SU-DHL-6 (cell line): ENCODE measurements around the gene TWNK.

ENCODE experiments used
- H2AFZ ChIP-seq: fragments of 200-600 bp; sonication (generic); 2 replicates; pipeline ENCODE4 v1.6.1; 2014; ENCODE audit warnings: low read depth, mild to moderate bottlenecking, moderate library complexity, mixed read lengths, antibody characterized with exemption, low read length; ENCODE audit not compliant: severe bottlenecking
- H3F3A ChIP-seq: fragments of 200-600 bp; shearing (Covaris generic); 2 replicates; pipeline ENCODE4 v1.6.0; 2016; ENCODE audit warnings: antibody characterized with exemption, mild to moderate bottlenecking; ENCODE audit not compliant: insufficient read depth
- H3K27ac ChIP-seq: fragments of 200-600 bp; sonication (generic); 2 replicates; pipeline ENCODE4 v1.5.1; 2016; ENCODE audit warnings: low read depth, mild to moderate bottlenecking, low read length, moderate library complexity, mixed read lengths
- H3K27me3 ChIP-seq: fragments of 200-600 bp; sonication (generic), shearing (Covaris generic); 2 replicates; pipeline ENCODE4 v1.6.0; 2014; ENCODE audit warnings: mild to moderate bottlenecking, low read length
- H3K36me3 ChIP-seq: fragments of 200-600 bp; sonication (generic); 2 replicates; pipeline ENCODE4 v1.6.1; 2014; ENCODE audit warnings: mild to moderate bottlenecking, low read length, mixed read lengths
- H3K4me2 ChIP-seq: fragments of 300-600, 200-600 bp; shearing (Covaris generic), sonication (generic); 2 replicates; pipeline ENCODE4 v1.6.0; 2014; ENCODE audit warnings: low read length, low read depth, mild to moderate bottlenecking; ENCODE audit not compliant: poor library complexity, severe bottlenecking
- H3K4me3 ChIP-seq: fragments of 200-600 bp; sonication (generic); 2 replicates; pipeline ENCODE4 v1.5.1; 2014; ENCODE audit warnings: antibody characterized with exemption, low read length, mild to moderate bottlenecking, mixed read lengths; ENCODE audit not compliant: insufficient read depth, poor library complexity, severe bottlenecking
- H3K79me2 ChIP-seq: fragments of 200-600 bp; sonication (generic); 2 replicates; pipeline ENCODE4 v1.6.1; 2014; ENCODE audit warnings: mild to moderate bottlenecking, low read length, moderate library complexity; ENCODE audit not compliant: insufficient read depth
- H3K9ac ChIP-seq: fragments of 200-600 bp; sonication (generic); 2 replicates; pipeline ENCODE4 v1.7.0; 2014; ENCODE audit warnings: mild to moderate bottlenecking, low read length
- H3K9me2 ChIP-seq: fragments of 200-600 bp; sonication (generic); replicated peaks from 2 replicates; pipeline ENCODE4 v1.6.1; 2014; ENCODE audit warnings: low read length; ENCODE audit not compliant: insufficient read depth
- H3K9me3 ChIP-seq: fragments of 200-600 bp; sonication (generic); 2 replicates; pipeline ENCODE4 v1.6.1; 2014; ENCODE audit warnings: low read length, mixed read lengths; ENCODE audit not compliant: insufficient read depth
- H4K20me1 ChIP-seq: fragments of 200-600 bp; sonication (generic); 2 replicates; pipeline ENCODE4 v1.6.1; 2014; ENCODE audit warnings: low read depth, mild to moderate bottlenecking, antibody characterized with exemption, low read length, moderate library complexity, mixed read lengths
- CTCF ChIP-seq: fragments of 200-600 bp; sonication (generic); IDR thresholded peaks from one replicate; pipeline ENCODE4 v1.5.1; 2017; ENCODE audit warnings: antibody characterized with exemption, mild to moderate bottlenecking, low read length, moderate library complexity; ENCODE audit not compliant: insufficient read depth, poor library complexity, severe bottlenecking
- EZH2phosphoT487 ChIP-seq: fragments of 200-600 bp; sonication (generic), shearing (Covaris generic); conservative IDR thresholded peaks from 2 replicates; pipeline ENCODE4 v1.6.1; 2018; ENCODE audit warnings: mild to moderate bottlenecking, antibody characterized with exemption, low read length, moderate library complexity, mixed read lengths

The TWNK gene

GRCh38 chr10:101022967-101023705 is 35.8 kb downstream of the TWNK start:
- no peak for TF ChIP-seq EZH2phosphoT487
- TF ChIP-seq CTCF = no peak
- H3K36me3 ChIP-seq = no peaks in the 10 kb centered on the region
- no peaks in the 10 kb centered on the region for H4K20me1 ChIP-seq
- H3K4me3 ChIP-seq = no peak overlapping the region
- no peak overlapping the region for H2AFZ ChIP-seq
- no peak overlapping the region for H3K27ac ChIP-seq
- H3K27me3 ChIP-seq = no peaks in the 10 kb centered on the region
- no peaks in the 10 kb centered on the region for H3F3A ChIP-seq
- H3K79me2 ChIP-seq = no peaks in the 10 kb centered on the region
- H3K9ac ChIP-seq = no peak overlapping the region
- H3K4me2 ChIP-seq = no peak overlapping the region
- H3K9me2 ChIP-seq = no peaks in the 10 kb centered on the region
- no peaks in the 10 kb centered on the region for H3K9me3 ChIP-seq

GRCh38 chr10:101027106-101027720 is 39.9 kb downstream of the TWNK start:
- Histone ChIP-seq H3K9ac (no peak overlapping the region), H3K27ac (no peak overlapping the region), H3F3A (no peaks in the 10 kb centered on the region)

GRCh38 chr10:101028446-101029337 is 41.3 kb downstream of the TWNK start:
- Histone ChIP-seq H3F3A (no peaks in the 10 kb centered on the region), H3K4me3 (no peak overlapping the region), H3K79me2 (no peaks in the 10 kb centered on the region), H3K36me3 (no peaks in the 10 kb centered on the region), H4K20me1 (no peaks in the 10 kb centered on the region), H3K9me3 (no peaks in the 10 kb centered on the region), H3K27me3 (no peaks in the 10 kb centered on the region), H3K4me2 (no peak overlapping the region), H3K27ac (no peak overlapping the region), H2AFZ (no peak overlapping the region), H3K9ac (no peak overlapping the region), H3K9me2 (no peaks in the 10 kb centered on the region)
- TF ChIP-seq CTCF = no peak
- no peak for TF ChIP-seq EZH2phosphoT487

More at GRCh38 chr10:101027106-101027720, 39.9 kb downstream of the TWNK start:
- H4K20me1 ChIP-seq = no peaks in the 10 kb centered on the region
- no peak for TF ChIP-seq EZH2phosphoT487
- no peaks in the 10 kb centered on the region for H3K9me2 ChIP-seq
- no peak overlapping the region for H2AFZ ChIP-seq
- no peaks in the 10 kb centered on the region for H3K9me3 ChIP-seq
- H3K36me3 ChIP-seq = no peaks in the 10 kb centered on the region
- no peaks in the 10 kb centered on the region for H3K27me3 ChIP-seq
- H3K4me2 ChIP-seq = no peak overlapping the region
- no peaks in the 10 kb centered on the region for H3K79me2 ChIP-seq
- no peak overlapping the region for H3K4me3 ChIP-seq
